ENCODE results near the gene RAB4A. TPM values are rescaled to one million over a fixed set of nuclear protein-coding genes. Genes with fewer than 3 reads are reported as not detected.

The RAB4A gene
- total RNA-seq, 3 donors from 2014 or later (not counting 1 experiment from before 2014, with no cell fraction given), result 31.2 to 47.1 (median 31.6) TPM

- H3K36me3 ChIP-seq (ENCODE audit: control insufficient read depth, insufficient read depth, low read length), result peaks cover 46% of the 10 kb centered on the region
Measured at GRCh38 chr1:229297746-229298145, 26.8 kb downstream of the RAB4A start.

DNA sequence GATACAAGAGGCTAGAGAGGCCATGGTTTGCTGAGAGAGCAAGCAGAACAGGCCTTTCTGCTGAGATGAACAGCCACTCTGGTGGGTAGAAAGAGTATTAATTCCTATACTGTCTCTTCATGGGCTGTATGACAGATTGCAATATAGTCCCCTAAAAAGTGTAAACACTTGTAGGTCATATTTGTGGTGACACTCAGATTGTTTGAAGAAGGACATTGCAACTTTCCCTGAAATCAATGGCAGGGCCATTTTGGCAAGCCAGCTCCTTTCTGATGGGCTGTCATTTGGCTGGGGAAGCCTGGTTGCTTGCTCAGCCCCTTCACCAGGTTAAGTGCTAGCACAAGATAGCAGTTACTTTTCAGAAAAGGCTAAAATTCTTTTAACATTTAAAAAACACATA is 27.5 kb downstream of the RAB4A start:
- Mint-ChIP-seq H3K36me3 (peaks cover 23% of the 10 kb centered on the region), H3K4me3 (no peak overlapping the region), H3K4me1 (peaks cover 12 to 15% of the 10 kb centered on the region in 2 donors), H3K27ac (no peak overlapping the region), H3K9me3 (no peaks in the 10 kb centered on the region), H3K27me3 (ENCODE audit: low read depth in 2 of 2) (no peaks in the 10 kb centered on the region)
- intact Hi-C loops (cut with micrococcal nuclease), result no loop called here
- Histone ChIP-seq H3K27me3 (ENCODE audit: control insufficient read depth, insufficient read depth, low read length) (no peaks in the 10 kb centered on the region), H3K36me3 (ENCODE audit: control insufficient read depth, insufficient read depth, low read length) (peaks cover 50% of the 10 kb centered on the region), H3K9me3 (ENCODE audit: control insufficient read depth, insufficient read depth, low read length) (no peaks in the 10 kb centered on the region), H3K4me1 (ENCODE audit: control insufficient read depth, insufficient read depth, low read length) (no peaks in the 10 kb centered on the region), H3K27ac (ENCODE audit: low read length) (no peak overlapping the region), H3K4me3 (ENCODE audit: low read length) (no peak overlapping the region)
- DNase-seq (no peak), ATAC-seq (no peak)
- no peak for TF ChIP-seq CTCF (IDR thresholded peaks at IDR 0.05)

More at GRCh38 chr1:229297746-229298145, 26.8 kb downstream of the RAB4A start:
- H3K4me3 Mint-ChIP-seq, result no peak overlapping the region
- H3K4me3 ChIP-seq (ENCODE audit: low read length), result no peak overlapping the region
- no peak overlapping the region for H3K27ac ChIP-seq (ENCODE audit: low read length)
- DNase-seq (no peak), ATAC-seq (no peak)
- H3K27me3 Mint-ChIP-seq (ENCODE audit: low read depth in 2 of 2), result no peaks in the 10 kb centered on the region
- H3K9me3 ChIP-seq (ENCODE audit: control insufficient read depth, insufficient read depth, low read length), result no peaks in the 10 kb centered on the region
- no peak overlapping the region for H3K27ac Mint-ChIP-seq
- no peak for TF ChIP-seq CTCF (IDR thresholded peaks at IDR 0.05)
- H3K9me3 Mint-ChIP-seq, result no peaks in the 10 kb centered on the region
- intact Hi-C loops (cut with micrococcal nuclease), result no loop called here
- H3K4me1 Mint-ChIP-seq, result peaks cover 12 to 16% of the 10 kb centered on the region in 2 donors
- no peaks in the 10 kb centered on the region for H3K27me3 ChIP-seq (ENCODE audit: control insufficient read depth, insufficient read depth, low read length)
- WGBS (ENCODE audit: insufficient coverage), result no CpG with 5 or more reads among the region's 1 CpG
- peaks cover 23% of the 10 kb centered on the region for H3K36me3 Mint-ChIP-seq
- H3K4me1 ChIP-seq (ENCODE audit: control insufficient read depth, insufficient read depth, low read length), result no peaks in the 10 kb centered on the region

GRCh38 chr1:229298887-229299503 is 28.1 kb downstream of the RAB4A start:
- H3K36me3 Mint-ChIP-seq, result peaks cover 23% of the 10 kb centered on the region
- peaks cover 54% of the 10 kb centered on the region for H3K36me3 ChIP-seq (ENCODE audit: control insufficient read depth, insufficient read depth, low read length)

More at GRCh38 chr1:229298887-229299503, 28.1 kb downstream of the RAB4A start:
- no peak overlapping the region for H3K4me3 ChIP-seq (ENCODE audit: low read length)
- no peak overlapping the region for H3K27ac Mint-ChIP-seq
- no peaks in the 10 kb centered on the region for H3K27me3 ChIP-seq (ENCODE audit: control insufficient read depth, insufficient read depth, low read length)
- intact Hi-C loops (cut with micrococcal nuclease), result no loop called here
- ATAC-seq (no peak), DNase-seq (no peak)
- H3K4me1 ChIP-seq (ENCODE audit: control insufficient read depth, insufficient read depth, low read length), result no peaks in the 10 kb centered on the region
- H3K27ac ChIP-seq (ENCODE audit: low read length), result no peak overlapping the region
- 98% methylated on average over 4 of the region's 5 CpGs for WGBS (ENCODE audit: insufficient coverage)
- H3K4me3 Mint-ChIP-seq, result no peak overlapping the region
- no peak for TF ChIP-seq CTCF (IDR thresholded peaks at IDR 0.05)
- H3K4me1 Mint-ChIP-seq, result peaks cover 9% of the 10 kb centered on the region in 2 donors
- H3K27me3 Mint-ChIP-seq (ENCODE audit: low read depth in 2 of 2), result no peaks in the 10 kb centered on the region
- no peaks in the 10 kb centered on the region for H3K9me3 ChIP-seq (ENCODE audit: control insufficient read depth, insufficient read depth, low read length)
- no peaks in the 10 kb centered on the region for H3K9me3 Mint-ChIP-seq
